Lung microvascular endothelial cell (primary cell): ENCODE measurements around the gene FCHSD2. TPM values are rescaled to one million over a fixed set of nuclear protein-coding genes. Genes with fewer than 3 reads are reported as not detected.
"Not testable (repeated sequence)": the region's sequence is repeated elsewhere in the genome, so short reads cannot be mapped to it uniquely, and the experiment has no call there.

Experiments
- DNase-seq, 2 donors: peaks; one replicate each; pipeline versions ENCODE4 v3.0.0 to v3.0.0-alpha.2; 2010; ENCODE audit warnings: low read depth in 2 of 2
- total RNA-seq: library from RNA; depleted of rRNA; stranded (reverse); fragments of >200 nt; gene quantifications from 2 replicates; pipeline ENCODE4 v1.2.1, GENCODE V29; 2014

The FCHSD2 gene
- total RNA-seq, 1 donor from 2014 or later: 15.9 TPM

- DNase-seq: no peak
Measured at GRCh38 chr11:72885749-72886609, 256.1 kb downstream of the FCHSD2 start.

GRCh38 chr11:72876147-72876546, 266.0 kb downstream of the FCHSD2 start:
- DNase-seq: no peak

- no peak for DNase-seq
Measured at GRCh38 chr11:72875736-72876135, 266.4 kb downstream of the FCHSD2 start.

- DNase-seq: no peak
Measured at GRCh38 chr11:72872012-72872411, 270.1 kb downstream of the FCHSD2 start.

GRCh38 chr11:72871119-72871518, 271.0 kb downstream of the FCHSD2 start:
- no peak for DNase-seq

GRCh38 chr11:72869831-72870230, 272.3 kb downstream of the FCHSD2 start:
- no peak for DNase-seq

GRCh38 chr11:72867970-72868369, 274.1 kb downstream of the FCHSD2 start:
- no peak for DNase-seq

GRCh38 chr11:72864702-72865655, 277.1 kb downstream of the FCHSD2 start:
- peak; percentile 57 to 90 for DNase-seq

GRCh38 chr11:72863916-72864315, 278.2 kb downstream of the FCHSD2 start:
- peak in 1 of 2 donors; percentile 20 for DNase-seq

- no peak for DNase-seq
Measured at GRCh38 chr11:72863091-72863490, 279.0 kb downstream of the FCHSD2 start.

- DNase-seq: no peak
Measured at GRCh38 chr11:72860592-72860991, 281.5 kb downstream of the FCHSD2 start.

- DNase-seq: no peak
Measured at GRCh38 chr11:72860010-72860409, 282.1 kb downstream of the FCHSD2 start.

- DNase-seq: no peak
Measured at GRCh38 chr11:72859126-72859525, 283.0 kb downstream of the FCHSD2 start.

GRCh38 chr11:72858267-72858666, 283.9 kb downstream of the FCHSD2 start:
- not testable (repeated sequence) for DNase-seq

GRCh38 chr11:72856551-72857345, 285.4 kb downstream of the FCHSD2 start:
- DNase-seq: peak; percentile 66 to 95

- peak; percentile 62 to 72 for DNase-seq
Measured at GRCh38 chr11:72856065-72856464, 286.1 kb downstream of the FCHSD2 start.

- DNase-seq: no peak
Measured at GRCh38 chr11:72851726-72852125, 290.4 kb downstream of the FCHSD2 start.

GRCh38 chr11:72850832-72851231, 291.3 kb downstream of the FCHSD2 start:
- DNase-seq: no peak

GRCh38 chr11:72848846-72849466, 293.2 kb downstream of the FCHSD2 start:
- peak; percentile 65 to 74 for DNase-seq

GRCh38 chr11:72844356-72844755, 297.8 kb downstream of the FCHSD2 start:
- DNase-seq: no peak
